Measurements from ENCODE around the gene NTM.

- TF ChIP-seq EZH2 (IDR thresholded peaks at IDR 0.05; ENCODE audit: insufficient read depth, poor library complexity, severe bottlenecking) (no peak), EZH2phosphoT487 (IDR thresholded peaks at IDR 0.05; ENCODE audit: insufficient read depth, low read depth) (no peak)
Observed at GRCh38 chr11:131980199-131980598, 609.8 kb downstream of the NTM start.

Measured in GM23248 (cell line).